NCI-H146 treated with DMSO at 0.1 percent for 48 hours (cell line): ENCODE measurements around the gene TUBA8.
"Not testable (repeated sequence)": the region's sequence is repeated elsewhere in the genome, so short reads cannot be mapped to it uniquely, and the experiment has no call there.

Experiments
- DNase-seq: peaks from one replicate; lab custom pipeline; 2025; ENCODE audit not compliant: unreplicated experiment; lab: John Stamatoyannopoulos, UW

TUBA8 gene

GRCh38 chr22:18110194-18110953 lies at the start of gene TUBA8:
TUBA8 (plus strand) TSS chr22:18110809; CDS start chr22:18110866, 57 bp downstream.
- DNase-seq = peak; percentile 14

- DNase-seq = no peak
These were observed 48.2 kb upstream of the TUBA8 start for GRCh38 chr22:18062421-18062820.

- DNase-seq = no peak
These were observed 47.3 kb upstream of the TUBA8 start for GRCh38 chr22:18063306-18063705.

GRCh38 chr22:18063715-18064114 lies 46.9 kb upstream of the TUBA8 start:
- DNase-seq = not testable (repeated sequence)

GRCh38 chr22:18064636-18065035 lies 46.0 kb upstream of the TUBA8 start:
- no peak for DNase-seq

GRCh38 chr22:18065256-18065655 lies 45.4 kb upstream of the TUBA8 start:
- DNase-seq = no peak

GRCh38 chr22:18066181-18066859 lies 44.3 kb upstream of the TUBA8 start:
- DNase-seq = no peak

- no peak for DNase-seq
These were observed 43.5 kb upstream of the TUBA8 start for GRCh38 chr22:18067121-18067520.

- no peak for DNase-seq
These were observed 42.9 kb upstream of the TUBA8 start for GRCh38 chr22:18067548-18068341.

- DNase-seq = no peak
These were observed 42.1 kb upstream of the TUBA8 start for GRCh38 chr22:18068381-18068988.

GRCh38 chr22:18069041-18069440 lies 41.6 kb upstream of the TUBA8 start:
- no peak for DNase-seq

GRCh38 chr22:18070041-18070440 lies 40.6 kb upstream of the TUBA8 start:
- DNase-seq = no peak

- DNase-seq = no peak
These were observed 39.9 kb upstream of the TUBA8 start for GRCh38 chr22:18070556-18071306.

- not testable (repeated sequence) for DNase-seq
These were observed 39.2 kb upstream of the TUBA8 start for GRCh38 chr22:18071307-18071967.

GRCh38 chr22:18071968-18072310 lies 38.7 kb upstream of the TUBA8 start:
- DNase-seq = no peak

- DNase-seq = no peak
These were observed 37.1 kb upstream of the TUBA8 start for GRCh38 chr22:18073467-18073866.

GRCh38 chr22:18073927-18074326 lies 36.7 kb upstream of the TUBA8 start:
- DNase-seq = not testable (repeated sequence)

- DNase-seq = no peak
These were observed 35.4 kb upstream of the TUBA8 start for GRCh38 chr22:18075101-18075719.

GRCh38 chr22:18075720-18076497 lies 34.7 kb upstream of the TUBA8 start:
- peak; percentile 26 for DNase-seq
